HepG2 (cell line): Measurements from ENCODE around the gene ANAPC2. TPM values are rescaled to one million over a fixed set of nuclear protein-coding genes. Genes with fewer than 3 reads are reported as not detected.
A peak's percentile ranks its signal among the peaks of the same experiment; 100 is the strongest.

Experiments used
- BATF2 ChIP-seq: sonication (generic); formaldehyde crosslinking; IDR thresholded peaks from 2 replicates; pipeline ENCODE4 v1.8.0; 2022; ENCODE audit warnings: mild to moderate bottlenecking, missing genetic modification reagents, moderate library complexity
- BHLHE40 ChIP-seq: IDR thresholded peaks from 2 replicates; pipeline ENCODE4 v1.6.1; 2011; ENCODE audit warnings: low read length, improper control_type of control experiment
- BRCA1 ChIP-seq: sonication (generic); formaldehyde crosslinking; IDR thresholded peaks from 2 replicates; pipeline ENCODE4 v1.4.0; 2020; ENCODE audit warnings: missing genetic modification reagents
- EEA1 ChIP-seq: sonication (generic); formaldehyde crosslinking; IDR thresholded peaks from 2 replicates; pipeline ENCODE4 v1.5.1; 2020; ENCODE audit warnings: mild to moderate bottlenecking, missing genetic modification reagents, borderline replicate concordance
- KLF6 ChIP-seq: IDR thresholded peaks from 2 replicates; pipeline ENCODE4 v1.8.0; 2016; ENCODE audit warnings: missing biosample characterization, missing genetic modification reagents
- MAZ ChIP-seq, 2 experiments: sonication (generic) in 1 of 2; formaldehyde crosslinking in 1 of 2; IDR thresholded peaks; 2 replicates each; pipeline versions ENCODE4 v1.5.0 to v1.6.1; 2012 to 2020; ENCODE audit warnings: low read depth in 2 of 2, mild to moderate bottlenecking in 2 of 2, borderline replicate concordance in 1 of 2, improper control_type of control experiment in 1 of 2, low read length in 1 of 2, missing genetic modification reagents in 1 of 2, moderate library complexity in 1 of 2
- MEIS2 ChIP-seq: sonication (generic); formaldehyde crosslinking; IDR thresholded peaks from 2 replicates; pipeline ENCODE4 v1.9.0; 2021; ENCODE audit warnings: mild to moderate bottlenecking, missing genetic modification reagents
- MTERF4 ChIP-seq: sonication (generic); formaldehyde crosslinking; IDR thresholded peaks from 2 replicates; pipeline ENCODE4 v1.8.0; 2023; ENCODE audit warnings: mild to moderate bottlenecking, missing genetic modification reagents
- MTF1 ChIP-seq: sonication (generic); formaldehyde crosslinking; IDR thresholded peaks from 2 replicates; pipeline ENCODE4 v1.5.0; 2020; ENCODE audit warnings: missing genetic modification reagents
- MYC ChIP-seq: sonication (generic); formaldehyde crosslinking; IDR thresholded peaks from 2 replicates; pipeline ENCODE4 v1.9.0; 2021; ENCODE audit warnings: missing genetic modification reagents, borderline replicate concordance
- NKX3-1 ChIP-seq: sonication (generic); formaldehyde crosslinking; IDR thresholded peaks from 2 replicates; pipeline ENCODE4 v1.5.0; 2020; ENCODE audit warnings: missing genetic modification reagents
- RARA ChIP-seq: IDR thresholded peaks from 2 replicates; pipeline ENCODE4 v1.6.1; 2016; ENCODE audit warnings: missing genetic modification reagents, missing compliant biosample characterization
- RXRA ChIP-seq: sonication (generic); formaldehyde crosslinking; IDR thresholded peaks from 2 replicates; pipeline ENCODE4 v1.5.1; 2020; ENCODE audit warnings: missing genetic modification reagents
- STAT5B ChIP-seq: sonication (generic); formaldehyde crosslinking; IDR thresholded peaks from 2 replicates; pipeline ENCODE4 v1.4.0; 2020; ENCODE audit warnings: missing genetic modification reagents
- TCF7 ChIP-seq: sonication (generic); IDR thresholded peaks from 2 replicates; pipeline ENCODE4 v1.6.1; 2016; ENCODE audit warnings: antibody characterized with exemption, low read depth
- YEATS4 ChIP-seq: sonication (generic); formaldehyde crosslinking; IDR thresholded peaks from 2 replicates; pipeline ENCODE4 v1.4.0; 2020; ENCODE audit warnings: missing genetic modification reagents, borderline replicate concordance
- ZFY ChIP-seq: sonication (generic); formaldehyde crosslinking; IDR thresholded peaks from 2 replicates; pipeline ENCODE4 v1.4.0; 2020; ENCODE audit warnings: missing genetic modification reagents
- ZNF225 ChIP-seq: sonication (generic); formaldehyde crosslinking; IDR thresholded peaks from 2 replicates; pipeline ENCODE4 v1.4.0; 2020; ENCODE audit warnings: mild to moderate bottlenecking, missing genetic modification reagents
- ZNF263 ChIP-seq: sonication (generic); formaldehyde crosslinking; IDR thresholded peaks from 2 replicates; pipeline ENCODE4 v1.4.0; 2020; ENCODE audit warnings: missing genetic modification reagents
- ZNF34 ChIP-seq: sonication (generic); formaldehyde crosslinking; IDR thresholded peaks from 2 replicates; pipeline ENCODE4 v1.4.0; 2020; ENCODE audit warnings: mild to moderate bottlenecking, missing genetic modification reagents, borderline replicate concordance
- ZNF44 ChIP-seq: sonication (generic); formaldehyde crosslinking; IDR thresholded peaks from 2 replicates; pipeline ENCODE4 v1.5.1; 2020; ENCODE audit warnings: mild to moderate bottlenecking, missing genetic modification reagents
- ZNF501 ChIP-seq: sonication (generic); formaldehyde crosslinking; IDR thresholded peaks from 2 replicates; pipeline ENCODE4 v1.5.1; 2020; ENCODE audit warnings: mild to moderate bottlenecking, moderate library complexity, missing genetic modification reagents
- ZNF790 ChIP-seq: sonication (generic); formaldehyde crosslinking; IDR thresholded peaks from 2 replicates; pipeline ENCODE4 v1.8.0; 2022; ENCODE audit warnings: missing genetic modification reagents, mild to moderate bottlenecking, borderline replicate concordance
- ZSCAN21 ChIP-seq: sonication (generic); formaldehyde crosslinking; IDR thresholded peaks from 2 replicates; pipeline ENCODE4 v1.8.0; 2022; ENCODE audit warnings: mild to moderate bottlenecking, missing genetic modification reagents, moderate library complexity, borderline replicate concordance
- ZZZ3 ChIP-seq: sonication (generic); formaldehyde crosslinking; IDR thresholded peaks from 2 replicates; pipeline ENCODE4 v1.4.0; 2020; ENCODE audit warnings: missing genetic modification reagents, mild to moderate bottlenecking, borderline replicate concordance
- polyA plus RNA-seq, 8 experiments: library from polyadenylated mRNA; depleted of rRNA in 3 of 8; stranded (reverse) in 7 of 8; unstranded in 1 of 8; fragments of >200 nt; fragmentation: Illumina TruSeq in 4 of 8; extraction: Trizol in 4 of 8; gene quantifications; 2 replicates each; pipeline versions ENCODE4 v1.2.1 to v1.2.3, GENCODE V29; 2011 to 2016; ENCODE audit warnings: low read depth in 4 of 8, missing spikeins in 1 of 8, mixed read lengths in 1 of 8; ENCODE audit not compliant: insufficient read depth in 1 of 8
- total RNA-seq, 5 experiments: library from RNA; depleted of rRNA; stranded (reverse); fragments of >200 nt; fragmentation: Illumina TruSeq; extraction: Trizol; gene quantifications; 2 replicates each; pipeline ENCODE4 v1.2.3, GENCODE V29; 2016; ENCODE audit warnings: low read depth in 1 of 5
- TF ChIP-seq, protein P1 (sequence below): sonication (generic); formaldehyde crosslinking; IDR thresholded peaks from 2 replicates; pipeline ENCODE4 v1.4.0; 2020; ENCODE audit warnings: mild to moderate bottlenecking, missing genetic modification reagents

ANAPC2 gene
- total and polyA plus RNA-seq, 2 of the 13 experiments (the other 11 are each of a cell fraction or from before 2014, with no cell fraction given), result 12.3 to 15.4 TPM

- TF ChIP-seq MTERF4 (0 out of 2 replicates have a peak, but pooled peaks have one; percentile 66), RARA (0 out of 2 replicates have a peak, but pooled peaks have one; percentile 17), BHLHE40 (no peak), ZFY (CRISPR knock-in tag) (peak; percentile 36; the same call in 1 of the 2 replicates), BRCA1 (CRISPR knock-in tag) (0 out of 2 replicates have a peak, but pooled peaks have one; percentile 44), ZNF790 (peak; percentile 79; the same call in 1 of the 2 replicates), TCF7 (no peak), RXRA (no peak), ZNF225 (no peak), STAT5B (CRISPR knock-in tag) (0 out of 2 replicates have a peak, but pooled peaks have one; percentile 44), ZSCAN21 (CRISPR knock-in tag) (peak; percentile 49; the same call in 1 of the 2 replicates), NKX3-1 (CRISPR knock-in tag) (peak; percentile 29; the same call in 1 of the 2 replicates), MAZ (IDR thresholded peaks at IDR 0.05; ENCODE audit: borderline replicate concordance, low read depth, low read length) (no peak), MAZ (CRISPR knock-in tag; IDR thresholded peaks at IDR 0.05; ENCODE audit: low read depth) (peak; percentile 41; the same call in 1 of the 2 replicates), ZNF263 (CRISPR knock-in tag) (no peak), EEA1 (CRISPR knock-in tag) (no peak), ZNF34 (no peak), MEIS2 (CRISPR knock-in tag) (peak; percentile 86), YEATS4 (CRISPR knock-in tag) (peak; percentile 35; the same call in 1 of the 2 replicates), MYC (CRISPR knock-in tag) (peak; percentile 55; the same call in 1 of the 2 replicates), ZNF501 (CRISPR knock-in tag) (no peak), BATF2 (no peak), KLF6 (CRISPR knock-in tag) (0 out of 2 replicates have a peak, but pooled peaks have one; percentile 63), MTF1 (CRISPR knock-in tag) (no peak), ZNF44 (no peak), ZZZ3 (CRISPR knock-in tag) (no peak)
- TF ChIP-seq, protein P1, sequence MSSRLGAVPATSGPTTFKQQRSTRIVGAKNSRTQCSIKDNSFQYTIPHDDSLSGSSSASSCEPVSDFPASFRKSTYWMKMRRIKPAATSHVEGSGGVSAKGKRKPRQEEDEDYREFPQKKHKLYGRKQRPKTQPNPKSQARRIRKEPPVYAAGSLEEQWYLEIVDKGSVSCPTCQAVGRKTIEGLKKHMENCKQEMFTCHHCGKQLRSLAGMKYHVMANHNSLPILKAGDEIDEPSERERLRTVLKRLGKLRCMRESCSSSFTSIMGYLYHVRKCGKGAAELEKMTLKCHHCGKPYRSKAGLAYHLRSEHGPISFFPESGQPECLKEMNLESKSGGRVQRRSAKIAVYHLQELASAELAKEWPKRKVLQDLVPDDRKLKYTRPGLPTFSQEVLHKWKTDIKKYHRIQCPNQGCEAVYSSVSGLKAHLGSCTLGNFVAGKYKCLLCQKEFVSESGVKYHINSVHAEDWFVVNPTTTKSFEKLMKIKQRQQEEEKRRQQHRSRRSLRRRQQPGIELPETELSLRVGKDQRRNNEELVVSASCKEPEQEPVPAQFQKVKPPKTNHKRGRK (CRISPR knock-in tag), result no peak
Observed at GRCh38 chr9:137138722-137139467, 49.5 kb downstream of the ANAPC2 start, which contains the start of gene GRIN1 (continued).
